ENCODE results near the gene RPL27. TPM values are rescaled to one million over a fixed set of nuclear protein-coding genes. Genes with fewer than 3 reads are reported as not detected.

Gene RPL27
- total and polyA plus RNA-seq, 8 donors: 284 to 1,185 (median 555) TPM

GRCh38 chr17:43040655-43041054 is 42.4 kb downstream of the RPL27 start:
- Histone ChIP-seq H3K27ac (no peak overlapping the region), H3K27me3 (no peaks in the 10 kb centered on the region), H3K4me3 (no peak overlapping the region), H3K36me3 (no peaks in the 10 kb centered on the region), H3K9me3 (no peaks in the 10 kb centered on the region), H3K4me1 (no peaks in the 10 kb centered on the region)
- intact Hi-C loops (cut with DNase I): no loop called here
- FAIRE-seq: no peak
- TF ChIP-seq, protein P1, sequence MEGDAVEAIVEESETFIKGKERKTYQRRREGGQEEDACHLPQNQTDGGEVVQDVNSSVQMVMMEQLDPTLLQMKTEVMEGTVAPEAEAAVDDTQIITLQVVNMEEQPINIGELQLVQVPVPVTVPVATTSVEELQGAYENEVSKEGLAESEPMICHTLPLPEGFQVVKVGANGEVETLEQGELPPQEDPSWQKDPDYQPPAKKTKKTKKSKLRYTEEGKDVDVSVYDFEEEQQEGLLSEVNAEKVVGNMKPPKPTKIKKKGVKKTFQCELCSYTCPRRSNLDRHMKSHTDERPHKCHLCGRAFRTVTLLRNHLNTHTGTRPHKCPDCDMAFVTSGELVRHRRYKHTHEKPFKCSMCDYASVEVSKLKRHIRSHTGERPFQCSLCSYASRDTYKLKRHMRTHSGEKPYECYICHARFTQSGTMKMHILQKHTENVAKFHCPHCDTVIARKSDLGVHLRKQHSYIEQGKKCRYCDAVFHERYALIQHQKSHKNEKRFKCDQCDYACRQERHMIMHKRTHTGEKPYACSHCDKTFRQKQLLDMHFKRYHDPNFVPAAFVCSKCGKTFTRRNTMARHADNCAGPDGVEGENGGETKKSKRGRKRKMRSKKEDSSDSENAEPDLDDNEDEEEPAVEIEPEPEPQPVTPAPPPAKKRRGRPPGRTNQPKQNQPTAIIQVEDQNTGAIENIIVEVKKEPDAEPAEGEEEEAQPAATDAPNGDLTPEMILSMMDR (IDR thresholded peaks at IDR 0.05): no peak
- DNase-seq: no peak
- 46 to 66% methylated on average over 2 of the region's 2 CpGs for WGBS, 2 donors
- no peak for ATAC-seq

GRCh38 chr17:43042025-43042628 is 43.9 kb downstream of the RPL27 start:
- FAIRE-seq (no peak), DNase-seq (no peak), ATAC-seq (no peak)
- intact Hi-C loops (cut with DNase I): no loop called here
- TF ChIP-seq, protein P1 (IDR thresholded peaks at IDR 0.05): no peak
- no peaks in the 10 kb centered on the region for H3K4me1 ChIP-seq
- no peaks in the 10 kb centered on the region for H3K9me3 ChIP-seq
- H3K4me3 ChIP-seq: no peak overlapping the region
- H3K27ac ChIP-seq: no peak overlapping the region
- 78 to 83% methylated on average over 5 of the region's 5 CpGs for WGBS, 2 donors
- H3K36me3 ChIP-seq: no peaks in the 10 kb centered on the region
- H3K27me3 ChIP-seq: no peaks in the 10 kb centered on the region

GRCh38 chr17:43043307-43043706 is 45.1 kb downstream of the RPL27 start:
- FAIRE-seq (no peak), ATAC-seq (no peak)
- H3K4me3 ChIP-seq: no peak overlapping the region

DNA sequence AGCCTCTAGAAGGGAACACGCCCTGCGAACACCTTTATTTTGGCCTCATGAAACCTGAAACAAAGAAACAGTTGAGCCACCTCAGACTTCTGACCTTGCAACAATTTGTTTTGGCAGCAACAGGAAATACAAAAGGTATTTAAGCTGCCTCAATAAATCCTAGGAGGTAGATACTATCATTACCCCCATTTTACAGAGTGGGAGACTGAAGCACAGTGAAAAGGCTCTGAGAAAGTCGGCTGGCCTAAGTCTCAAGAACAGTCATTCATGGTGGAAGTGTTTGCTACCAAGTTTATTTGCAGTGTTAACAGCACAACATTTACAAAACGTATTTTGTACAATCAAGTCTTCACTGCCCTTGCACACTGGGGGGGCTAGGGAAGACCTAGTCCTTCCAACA is 45.8 kb downstream of the RPL27 start:
- 84 to 85% methylated on average over 4 of the region's 4 CpGs for WGBS, 2 donors
- intact Hi-C loops (cut with DNase I): no loop called here

More at GRCh38 chr17:43043307-43043706, 45.1 kb downstream of the RPL27 start:
- no peaks in the 10 kb centered on the region for H3K36me3 ChIP-seq
- intact Hi-C loops (cut with DNase I): no loop called here
- TF ChIP-seq, protein P1 (IDR thresholded peaks at IDR 0.05): no peak
- H3K27me3 ChIP-seq: no peaks in the 10 kb centered on the region
- no peaks in the 10 kb centered on the region for H3K9me3 ChIP-seq
- no peaks in the 10 kb centered on the region for H3K4me1 ChIP-seq
- no peak for DNase-seq
- no peak overlapping the region for H3K27ac ChIP-seq

DNA sequence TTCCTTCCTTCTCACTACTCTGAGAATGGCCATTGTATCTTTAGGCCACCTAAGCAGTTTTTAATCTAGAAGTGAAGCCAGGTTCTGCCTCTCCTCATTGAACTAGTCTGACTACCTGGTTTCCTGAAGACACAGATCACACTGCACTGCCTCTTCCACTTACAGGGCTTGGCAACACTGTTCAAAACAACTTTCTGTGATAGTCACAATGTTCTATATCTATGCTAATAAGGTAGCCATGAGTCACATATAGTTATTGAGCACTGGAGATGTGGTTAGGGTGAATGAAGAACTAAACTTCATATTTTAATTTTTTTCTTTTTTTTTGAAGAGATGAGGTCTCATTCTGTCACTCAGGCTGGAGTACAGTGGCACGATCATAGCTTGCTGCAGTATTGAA is 53.8 kb downstream of the RPL27 start:
- WGBS, 2 donors: 91 to 93% methylated on average over 1 of the region's 1 CpG
- H3K4me1 ChIP-seq: no peaks in the 10 kb centered on the region
- H3K4me3 ChIP-seq: no peak overlapping the region
- no peaks in the 10 kb centered on the region for H3K9me3 ChIP-seq
- no peaks in the 10 kb centered on the region for H3K36me3 ChIP-seq
- intact Hi-C loops (cut with DNase I): no loop called here
- TF ChIP-seq, protein P1 (IDR thresholded peaks at IDR 0.05): no peak
- no peak for FAIRE-seq
- H3K27me3 ChIP-seq: no peaks in the 10 kb centered on the region
- DNase-seq: no peak
- ATAC-seq: no peak
- H3K27ac ChIP-seq: no peak overlapping the region

More for the DNA sequence above, 45.8 kb downstream of the RPL27 start:
- H3K36me3 ChIP-seq: no peaks in the 10 kb centered on the region
- DNase-seq (no peak), ATAC-seq (no peak), FAIRE-seq (no peak)
- H3K4me1 ChIP-seq: no peaks in the 10 kb centered on the region
- no peaks in the 10 kb centered on the region for H3K27me3 ChIP-seq
- TF ChIP-seq, protein P1 (IDR thresholded peaks at IDR 0.05): no peak
- H3K27ac ChIP-seq: no peak overlapping the region
- H3K4me3 ChIP-seq: no peak overlapping the region
- H3K9me3 ChIP-seq: no peaks in the 10 kb centered on the region

Other genes with a start within 250 kb of the RPL27 start
- gene RAMP2, start 237.2 kb upstream of the RPL27 start, total RNA-seq: 1 to 10 TPM; 2.4 to 9.2 (median 4.7) TPM
- 10 to 100 TPM; 15.9 to 26.5 TPM for gene RAMP2, start 237.2 kb upstream of the RPL27 start, polyA plus RNA-seq
- 10 to 100 TPM; 18.1 to 30.7 (median 26.0) TPM for gene VPS25, start 225.0 kb upstream of the RPL27 start, total RNA-seq
- 10 to 100 TPM; 24.6 to 46.9 TPM for gene VPS25, start 225.0 kb upstream of the RPL27 start, polyA plus RNA-seq
- gene WNK4, start 217.8 kb upstream of the RPL27 start, total RNA-seq: under 1 TPM; 0.19 to 0.87 (median 0.51) TPM
- 1 to 10 TPM; 1.1 to 4.7 TPM for gene WNK4, start 217.8 kb upstream of the RPL27 start, polyA plus RNA-seq
- 10 to 100 TPM; 48.1 to 73.6 (median 64.7) TPM for gene COA3, start 199.7 kb upstream of the RPL27 start, total RNA-seq
- gene COA3, start 199.7 kb upstream of the RPL27 start, polyA plus RNA-seq: 100 to 1,000 TPM; 107 to 130 TPM
- under 1 TPM; 0.13 to 0.78 (median 0.55) TPM for gene CNTD1, start 199.6 kb upstream of the RPL27 start, total RNA-seq
- under 1 TPM; 0.19 to 0.47 TPM for gene CNTD1, start 199.6 kb upstream of the RPL27 start, polyA plus RNA-seq
- gene BECN1, start 174.1 kb upstream of the RPL27 start, total RNA-seq: 10 to 100 TPM; 35.2 to 49.7 (median 44.6) TPM
- gene BECN1, start 174.1 kb upstream of the RPL27 start, polyA plus RNA-seq: 10 to 100 TPM; 20.1 to 38.9 TPM
- 10 to 100 TPM; 25.8 to 51.6 (median 45.0) TPM for gene PSME3, start 165.0 kb upstream of the RPL27 start, total RNA-seq
- gene PSME3, start 165.0 kb upstream of the RPL27 start, polyA plus RNA-seq: 10 to 100 TPM; 17.8 to 27.7 TPM
- gene AOC2, start 153.8 kb upstream of the RPL27 start, total RNA-seq: 1 to 10 TPM in 1 of 6 donors, under 1 TPM in 5; 0.37 to 1.7 (median 0.56) TPM
- under 1 TPM; 0.77 to 0.87 TPM for gene AOC2, start 153.8 kb upstream of the RPL27 start, polyA plus RNA-seq
- 1 to 10 TPM; 1.9 to 9.5 (median 5.8) TPM for gene AOC3, start 147.2 kb upstream of the RPL27 start, total RNA-seq
- gene AOC3, start 147.2 kb upstream of the RPL27 start, polyA plus RNA-seq: 10 to 100 TPM in 1 of 2 donors, 1 to 10 TPM in 1; 6.2 to 11.3 TPM
- under 1 TPM in 4 of 6 donors, not detected in 2; 0.17 to 0.72 (median 0.23) TPM for gene G6PC1, start 97.6 kb upstream of the RPL27 start, total RNA-seq
- gene G6PC1, start 97.6 kb upstream of the RPL27 start, polyA plus RNA-seq: under 1 TPM; 0.08 to 0.42 TPM
- 10 to 100 TPM; 20.4 to 31.5 (median 25.1) TPM for gene AARSD1, start 34.0 kb upstream of the RPL27 start, total RNA-seq
- gene AARSD1, start 34.0 kb upstream of the RPL27 start, polyA plus RNA-seq: 10 to 100 TPM; 75.3 to 89.1 TPM
- gene PTGES3L, start 18.3 kb upstream of the RPL27 start, total RNA-seq: under 1 TPM; 0.12 to 0.41 (median 0.23) TPM
- 1 to 10 TPM in 1 of 2 donors, under 1 TPM in 1; 0.53 to 1.0 TPM for gene PTGES3L, start 18.3 kb upstream of the RPL27 start, polyA plus RNA-seq
- 10 to 100 TPM in 1 of 6 donors, 1 to 10 TPM in 5; 6.3 to 12.1 (median 7.9) TPM for gene RUNDC1, start 17.9 kb upstream of the RPL27 start, total RNA-seq
- gene RUNDC1, start 17.9 kb upstream of the RPL27 start, polyA plus RNA-seq: 1 to 10 TPM; 9.1 to 9.6 TPM
- gene IFI35, start 8.4 kb downstream of the RPL27 start, total RNA-seq: 10 to 100 TPM in 2 of 6 donors, 1 to 10 TPM in 4; 6.0 to 19.9 (median 7.7) TPM
- gene IFI35, start 8.4 kb downstream of the RPL27 start, polyA plus RNA-seq: 10 to 100 TPM; 20.2 to 23.9 TPM
- 100 to 1,000 TPM in 1 of 6 donors, 10 to 100 TPM in 5; 65.8 to 132 (median 80.5) TPM for gene VAT1, start 24.0 kb downstream of the RPL27 start, total RNA-seq
- gene VAT1, start 24.0 kb downstream of the RPL27 start, polyA plus RNA-seq: 10 to 100 TPM; 47.9 to 51.8 TPM
- under 1 TPM; 0.22 to 0.71 (median 0.57) TPM for gene RND2, start 26.8 kb downstream of the RPL27 start, total RNA-seq
- 1 to 10 TPM in 1 of 2 donors, under 1 TPM in 1; 0.46 to 1.1 TPM for gene RND2, start 26.8 kb downstream of the RPL27 start, polyA plus RNA-seq
- 1 to 10 TPM; 1.1 to 4.6 (median 2.5) TPM for gene BRCA1, start 126.9 kb downstream of the RPL27 start, total RNA-seq
- gene BRCA1, start 126.9 kb downstream of the RPL27 start, polyA plus RNA-seq: 1 to 10 TPM; 1.4 to 2.6 TPM
- 10 to 100 TPM; 26.0 to 54.0 (median 33.7) TPM for gene NBR1, start 172.8 kb downstream of the RPL27 start, total RNA-seq
- gene NBR1, start 172.8 kb downstream of the RPL27 start, polyA plus RNA-seq: 10 to 100 TPM; 15.5 to 27.4 TPM
- gene TMEM106A, start 213.5 kb downstream of the RPL27 start, total RNA-seq: 1 to 10 TPM; 2.6 to 7.9 (median 4.4) TPM
- 1 to 10 TPM; 1.4 to 6.8 TPM for gene TMEM106A, start 213.5 kb downstream of the RPL27 start, polyA plus RNA-seq
- gene CCDC200, start 230.2 kb downstream of the RPL27 start, total RNA-seq: under 1 TPM in 1 of 6 donors, not detected in 5; 0.51 TPM
- under 1 TPM; 0.26 to 0.80 TPM for gene CCDC200, start 230.2 kb downstream of the RPL27 start, polyA plus RNA-seq
- gene RNU2-1, start 235.6 kb downstream of the RPL27 start, total RNA-seq: 1,000 to 10,000 TPM in 5 of 6 donors, 100 to 1,000 TPM in 1; 653 to 5,015 (median 2,487) TPM
- gene RNU2-1, start 235.6 kb downstream of the RPL27 start, polyA plus RNA-seq: not detected

Measured in pancreas (tissue), 10 donors.